OCI-LY7 (cell line): ENCODE measurements around the gene SCRT2. TPM values are rescaled to one million over a fixed set of nuclear protein-coding genes. Genes with fewer than 3 reads are reported as not detected.

Experiments used
- BruUV-seq: library from RNA; stranded (reverse); fragments of 400-500 nt; replicated peaks from 2 replicates; lab custom pipeline; 2021; lab: Mats Ljungman, UMichigan
- CTCF ChIA-PET: fragments of 300-600 bp; sonication (Branson Sonifier 250); formaldehyde crosslinking; loops from one replicate; lab custom pipeline; 2022; ENCODE audit warnings: antibody characterized with exemption; ENCODE audit not compliant: unreplicated experiment; lab: Charles Lee
- POLR2A ChIA-PET: fragments of 300-600 bp; sonication (Branson Sonifier 250); formaldehyde crosslinking; loops from one replicate; lab custom pipeline; 2022; ENCODE audit warnings: antibody characterized with exemption; lab: Charles Lee
- DNase-seq: peaks from one replicate; pipeline ENCODE4 v3.0.0-alpha.2; 2015; ENCODE audit warnings: low spot score
- H2AFZ ChIP-seq: fragments of 200-600 bp; sonication (generic), shearing (Covaris generic); 2 replicates; pipeline ENCODE4 v1.6.1; 2014; ENCODE audit warnings: mild to moderate bottlenecking, antibody characterized with exemption, low read length, moderate library complexity
- H3K27ac ChIP-seq: fragments of 200-600 bp; sonication (generic); 2 replicates; pipeline ENCODE4 v1.5.1; 2014; ENCODE audit warnings: mixed run types, low read depth, mild to moderate bottlenecking, moderate library complexity, low read length, inconsistent platforms; ENCODE audit not compliant: poor library complexity, severe bottlenecking
- H3K36me3 ChIP-seq: fragments of 200-600 bp; sonication (generic); 2 replicates; pipeline ENCODE4 v1.6.1; 2014; ENCODE audit warnings: mild to moderate bottlenecking, antibody characterized with exemption, low read length, moderate library complexity, mixed read lengths; ENCODE audit not compliant: insufficient read depth
- H3K4me1 ChIP-seq: fragments of 200-600 bp; sonication (generic); 2 replicates; pipeline ENCODE4 v1.5.1; 2014; ENCODE audit warnings: mild to moderate bottlenecking, low read length; ENCODE audit not compliant: insufficient read depth, poor library complexity, severe bottlenecking
- H3K4me2 ChIP-seq: fragments of 200-600 bp; sonication (generic); 2 replicates; pipeline ENCODE4 v1.6.1; 2014; ENCODE audit warnings: mild to moderate bottlenecking, low read length
- H3K4me3 ChIP-seq: fragments of 200-600 bp; sonication (generic); 2 replicates; pipeline ENCODE4 v1.5.1; 2014; ENCODE audit warnings: mild to moderate bottlenecking, low read depth, low read length; ENCODE audit not compliant: poor library complexity, severe bottlenecking
- H3K79me2 ChIP-seq: fragments of 200-600 bp; sonication (generic); 2 replicates; pipeline ENCODE4 v1.6.1; 2016; ENCODE audit warnings: low read depth, mild to moderate bottlenecking, low read length, moderate library complexity, mixed read lengths; ENCODE audit not compliant: insufficient read depth
- H3K9me2 ChIP-seq: fragments of 200-600 bp; sonication (generic); 2 replicates; pipeline ENCODE4 v1.6.1; 2016; ENCODE audit warnings: mild to moderate bottlenecking, low read length, mixed read lengths; ENCODE audit not compliant: insufficient read depth
- H3K9me3 ChIP-seq: fragments of 200-600 bp; sonication (generic); 2 replicates; pipeline ENCODE4 v1.6.1; 2014; ENCODE audit warnings: mild to moderate bottlenecking, mixed run types, low read length, mixed read lengths
- H4K20me1 ChIP-seq: fragments of 200-600 bp; sonication (generic); 2 replicates; pipeline ENCODE4 v1.6.1; 2014; ENCODE audit warnings: mild to moderate bottlenecking, antibody characterized with exemption, low read length, moderate library complexity, mixed read lengths; ENCODE audit not compliant: insufficient read depth
- EZH2phosphoT487 ChIP-seq: fragments of 200-600 bp; sonication (generic); IDR thresholded peaks from 2 replicates; pipeline ENCODE4 v1.6.1; 2018; ENCODE audit warnings: low read depth, borderline replicate concordance, mild to moderate bottlenecking, mixed run types, antibody characterized with exemption, low read length, moderate library complexity, mixed read lengths
- intact Hi-C: fragments of 100-400 bp; cut with micrococcal nuclease; formaldehyde crosslinking; loops from one replicate; pipeline ENCODE4 v1.10.0; 2022; ENCODE audit not compliant: unreplicated experiment
- total RNA-seq, 2 experiments: library from RNA; depleted of rRNA in 1 of 2; stranded (reverse); fragments of >200 nt in 1 of 2; shearing (Covaris generic) in 1 of 2; gene quantifications; 2 replicates each; pipeline ENCODE4 v1.2.3, GENCODE V29; 2014 to 2022
- TF ChIP-seq, protein P1 (sequence below): fragments of 200-600 bp; sonication (generic); conservative IDR thresholded peaks from 2 replicates; pipeline ENCODE4 v1.5.1; 2014; ENCODE audit warnings: mild to moderate bottlenecking, antibody characterized with exemption, low read length, moderate library complexity, mixed read lengths

Gene SCRT2
- total RNA-seq, 2 experiments from 2014 or later: not detected

DNA sequence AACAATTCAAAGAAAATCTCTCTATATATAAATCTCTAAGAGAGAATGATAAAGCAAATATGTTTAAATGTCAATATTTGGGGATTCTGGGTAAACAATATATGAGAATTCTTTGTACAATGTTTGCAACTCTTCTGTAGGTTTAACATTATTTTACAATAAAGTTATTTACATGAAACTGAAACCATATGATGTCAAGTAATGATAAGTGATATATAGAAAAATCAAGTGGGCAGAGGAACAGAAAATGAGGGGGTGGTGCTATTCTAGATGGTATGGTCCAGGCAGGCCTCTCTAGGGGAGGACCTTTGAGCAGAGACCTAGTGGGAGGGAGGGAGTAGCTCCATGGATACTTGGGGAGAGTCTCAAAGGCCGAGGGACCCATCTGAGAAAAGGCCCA, 16.4 kb upstream of the SCRT2 start:
- no peak overlapping the region for H3K27ac ChIP-seq
- no peaks in the 10 kb centered on the region for H3K4me1 ChIP-seq
- no peaks in the 10 kb centered on the region for H3K36me3 ChIP-seq
- intact Hi-C loops: no loop called here
- no peaks in the 10 kb centered on the region for H3K9me2 ChIP-seq
- CTCF ChIA-PET: no interaction called here
- no peak overlapping the region for H3K4me3 ChIP-seq
- POLR2A ChIA-PET: no interaction called here
- H3K9me3 ChIP-seq: no peaks in the 10 kb centered on the region
- DNase-seq: no peak
- H3K4me2 ChIP-seq: no peak overlapping the region
- H4K20me1 ChIP-seq: no peaks in the 10 kb centered on the region
- no peaks in the 10 kb centered on the region for H3K79me2 ChIP-seq
- no TSS peak for BruUV-seq
- H2AFZ ChIP-seq: no peak overlapping the region
- TF ChIP-seq EZH2phosphoT487: no peak
- TF ChIP-seq, protein P1, sequence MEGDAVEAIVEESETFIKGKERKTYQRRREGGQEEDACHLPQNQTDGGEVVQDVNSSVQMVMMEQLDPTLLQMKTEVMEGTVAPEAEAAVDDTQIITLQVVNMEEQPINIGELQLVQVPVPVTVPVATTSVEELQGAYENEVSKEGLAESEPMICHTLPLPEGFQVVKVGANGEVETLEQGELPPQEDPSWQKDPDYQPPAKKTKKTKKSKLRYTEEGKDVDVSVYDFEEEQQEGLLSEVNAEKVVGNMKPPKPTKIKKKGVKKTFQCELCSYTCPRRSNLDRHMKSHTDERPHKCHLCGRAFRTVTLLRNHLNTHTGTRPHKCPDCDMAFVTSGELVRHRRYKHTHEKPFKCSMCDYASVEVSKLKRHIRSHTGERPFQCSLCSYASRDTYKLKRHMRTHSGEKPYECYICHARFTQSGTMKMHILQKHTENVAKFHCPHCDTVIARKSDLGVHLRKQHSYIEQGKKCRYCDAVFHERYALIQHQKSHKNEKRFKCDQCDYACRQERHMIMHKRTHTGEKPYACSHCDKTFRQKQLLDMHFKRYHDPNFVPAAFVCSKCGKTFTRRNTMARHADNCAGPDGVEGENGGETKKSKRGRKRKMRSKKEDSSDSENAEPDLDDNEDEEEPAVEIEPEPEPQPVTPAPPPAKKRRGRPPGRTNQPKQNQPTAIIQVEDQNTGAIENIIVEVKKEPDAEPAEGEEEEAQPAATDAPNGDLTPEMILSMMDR: no peak

DNA sequence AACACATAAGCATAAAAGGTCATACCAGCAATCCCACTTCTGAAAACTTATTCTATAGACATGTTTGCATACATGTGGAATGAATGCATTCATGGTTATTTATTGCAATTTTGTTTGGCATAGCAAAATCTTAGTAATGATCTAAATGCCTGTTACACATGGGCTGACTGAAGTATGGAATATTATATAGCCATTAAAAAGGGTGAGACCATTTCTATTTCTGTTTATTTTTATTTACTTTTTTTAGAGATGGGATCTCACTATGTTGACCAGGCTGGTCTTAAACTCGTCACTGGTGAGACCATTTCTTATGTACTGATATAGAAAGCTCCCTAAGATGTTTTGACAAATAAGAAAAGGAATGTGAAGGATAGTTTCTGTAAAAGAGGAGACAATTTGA, 14.3 kb upstream of the SCRT2 start:
- Histone ChIP-seq H3K9me3 (no peaks in the 10 kb centered on the region), H3K4me1 (no peaks in the 10 kb centered on the region), H3K27ac (no peak overlapping the region), H3K36me3 (no peaks in the 10 kb centered on the region), H3K4me3 (no peak overlapping the region), H3K4me2 (no peak overlapping the region), H4K20me1 (no peaks in the 10 kb centered on the region), H2AFZ (no peak overlapping the region), H3K79me2 (no peaks in the 10 kb centered on the region), H3K9me2 (no peaks in the 10 kb centered on the region)
- TF ChIP-seq, protein P1: no peak
- TF ChIP-seq EZH2phosphoT487: no peak
- no TSS peak for BruUV-seq
- intact Hi-C loops: no loop called here
- ChIA-PET POLR2A (interaction anchor here (1.0 kb wide), 1 partner anchor 47 kb away, joined by 4 read pairs; no protein-coding TSS in a partner anchor), CTCF (no interaction called here)
- no peak for DNase-seq

DNA sequence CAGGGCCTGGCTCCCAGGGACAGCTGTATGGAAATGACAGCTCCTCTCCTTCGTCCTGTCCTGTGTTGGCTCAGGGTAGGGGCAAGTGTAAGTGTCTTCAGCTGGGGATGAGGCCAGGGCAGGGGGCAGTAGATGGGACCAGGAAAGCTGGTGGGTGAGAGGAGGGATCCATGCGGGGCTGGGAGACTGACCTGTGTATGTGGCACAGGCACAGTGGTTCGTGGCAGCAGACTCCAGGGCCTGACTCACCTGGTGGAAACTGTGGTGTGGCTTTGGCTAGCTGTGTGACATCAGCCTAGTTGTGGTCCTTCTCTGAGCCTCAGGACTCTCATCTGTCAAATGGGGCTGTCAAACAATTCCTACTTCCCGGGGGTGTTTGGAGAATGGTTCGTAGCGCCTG, 13.7 kb upstream of the SCRT2 start:
- Histone ChIP-seq H3K4me1 (no peaks in the 10 kb centered on the region), H3K4me2 (no peak overlapping the region), H3K27ac (no peak overlapping the region), H2AFZ (no peak overlapping the region), H3K36me3 (no peaks in the 10 kb centered on the region), H3K9me2 (no peaks in the 10 kb centered on the region), H3K79me2 (no peaks in the 10 kb centered on the region), H4K20me1 (no peaks in the 10 kb centered on the region), H3K4me3 (no peak overlapping the region), H3K9me3 (no peaks in the 10 kb centered on the region)
- no peak for TF ChIP-seq EZH2phosphoT487
- TF ChIP-seq, protein P1: no peak
- DNase-seq: no peak
- ChIA-PET POLR2A (no interaction called here), CTCF (no interaction called here)
- intact Hi-C loops: no loop called here
- no TSS peak for BruUV-seq
